Neutrophil (primary cell): ENCODE results near the gene LRRN4.

ENCODE experiments used
- H3K27ac ChIP-seq: fragments of 200-600 bp; sonication (generic); 2 replicates; pipeline ENCODE4 v1.5.1; 2016; ENCODE audit warnings: mild to moderate bottlenecking, moderate library complexity
- H3K27me3 ChIP-seq: fragments of 200-600 bp; sonication (generic); 2 replicates; pipeline ENCODE4 v1.6.0; 2016; ENCODE audit warnings: mild to moderate bottlenecking
- H3K36me3 ChIP-seq: fragments of 200-600 bp; sonication (generic); 2 replicates; pipeline ENCODE4 v1.5.1; 2017
- H3K4me1 ChIP-seq, 2 experiments: fragments of 200-600 bp in 1 of 2; sonication (generic) in 1 of 2; 1 replicate in 1 of 2; 2 replicates in 1 of 2; pipeline versions ENCODE4 v1.5.1 to v1.6.1; 2013 to 2016; ENCODE audit warnings: low read depth in 1 of 2, low read length in 1 of 2, mild to moderate bottlenecking in 1 of 2, moderate library complexity in 1 of 2; ENCODE audit not compliant: control insufficient read depth in 1 of 2, insufficient read depth in 1 of 2
- H3K4me3 ChIP-seq, 2 experiments: fragments of 200-600 bp in 1 of 2; sonication (generic) in 1 of 2; 1 replicate in 1 of 2; 2 replicates in 1 of 2; pipeline ENCODE4 v1.5.1; 2013 to 2016; ENCODE audit warnings: low read depth in 1 of 2, low read length in 1 of 2, mild to moderate bottlenecking in 1 of 2, moderate library complexity in 1 of 2
- H3K9me3 ChIP-seq: fragments of 200-600 bp; sonication (generic); 2 replicates; pipeline ENCODE4 v1.5.1; 2016
- CTCF ChIP-seq: fragments of 200-600 bp; sonication (generic); IDR thresholded peaks from 2 replicates; pipeline ENCODE4 v1.5.1; 2016; ENCODE audit warnings: antibody characterized with exemption

LRRN4 gene

GRCh38 chr20:6070829-6071695, 17.2 kb upstream of the LRRN4 start:
- no peaks in the 10 kb centered on the region for H3K36me3 ChIP-seq
- H3K27ac ChIP-seq = no peak overlapping the region
- no peak for TF ChIP-seq CTCF
- no peaks in the 10 kb centered on the region for H3K4me1 ChIP-seq
- H3K27me3 ChIP-seq = no peaks in the 10 kb centered on the region
- no peaks in the 10 kb centered on the region for H3K9me3 ChIP-seq
- H3K4me3 ChIP-seq = no peak overlapping the region

GRCh38 chr20:6069669-6070068, 15.8 kb upstream of the LRRN4 start:
- no peak overlapping the region for H3K4me3 ChIP-seq
- H3K9me3 ChIP-seq = no peaks in the 10 kb centered on the region
- no peaks in the 10 kb centered on the region for H3K36me3 ChIP-seq
- no peak overlapping the region for H3K27ac ChIP-seq
- H3K27me3 ChIP-seq = no peaks in the 10 kb centered on the region
- TF ChIP-seq CTCF = no peak
- no peaks in the 10 kb centered on the region for H3K4me1 ChIP-seq

- no peaks in the 10 kb centered on the region for H3K36me3 ChIP-seq
- no peaks in the 10 kb centered on the region for H3K27me3 ChIP-seq
- no peaks in the 10 kb centered on the region for H3K4me1 ChIP-seq
- H3K4me3 ChIP-seq = no peak overlapping the region
- TF ChIP-seq CTCF = no peak
- H3K27ac ChIP-seq = no peak overlapping the region
- no peaks in the 10 kb centered on the region for H3K9me3 ChIP-seq
Observed at GRCh38 chr20:6067763-6068318, 14.0 kb upstream of the LRRN4 start.

- no peak for TF ChIP-seq CTCF
- H3K4me3 ChIP-seq = no peak overlapping the region
- no peaks in the 10 kb centered on the region for H3K27me3 ChIP-seq
- no peaks in the 10 kb centered on the region for H3K9me3 ChIP-seq
- H3K4me1 ChIP-seq = no peaks in the 10 kb centered on the region
- no peaks in the 10 kb centered on the region for H3K36me3 ChIP-seq
- no peak overlapping the region for H3K27ac ChIP-seq
Observed at GRCh38 chr20:6066582-6066981, 12.7 kb upstream of the LRRN4 start.

- Histone ChIP-seq H3K4me3 (no peak overlapping the region), H3K9me3 (no peaks in the 10 kb centered on the region), H3K27me3 (peaks cover 38% of the 10 kb centered on the region), H3K27ac (no peak overlapping the region), H3K4me1 (no peaks in the 10 kb centered on the region), H3K36me3 (no peaks in the 10 kb centered on the region)
- no peak for TF ChIP-seq CTCF
Observed at GRCh38 chr20:6061544-6061943, 7.7 kb upstream of the LRRN4 start.
